Sigmoid colon (tissue), 7 donors: ENCODE measurements around the gene ABCA1. TPM values are rescaled to one million over a fixed set of nuclear protein-coding genes. Genes with fewer than 3 reads are reported as not detected.
A peak's percentile ranks its signal among the peaks of the same experiment; 100 is the strongest.

Experiments used
- DNase-seq: peaks from one replicate; pipeline ENCODE4 v3.0.0-alpha.2; 2019
- H3K27ac ChIP-seq, 4 donors: fragments of 200-600 bp; sonication (generic); one replicate each; pipeline ENCODE4 v1.5.1; 2016 to 2019; ENCODE audit warnings: mild to moderate bottlenecking in 1 of 4
- H3K27me3 ChIP-seq, 3 donors: fragments of 200-600 bp; sonication (generic); one replicate each; pipeline ENCODE4 v1.5.1; 2019; ENCODE audit warnings: mild to moderate bottlenecking in 1 of 3
- H3K36me3 ChIP-seq, 4 donors: fragments of 200-600 bp; sonication (generic); one replicate each; pipeline ENCODE4 v1.5.1; 2016 to 2019
- H3K4me1 ChIP-seq, 4 donors: fragments of 200-600 bp; sonication (generic); one replicate each; pipeline ENCODE4 v1.5.1; 2017 to 2019
- H3K4me3 ChIP-seq, 4 donors: fragments of 200-600 bp; sonication (generic); one replicate each; pipeline ENCODE4 v1.5.1; 2017 to 2019; ENCODE audit warnings: mild to moderate bottlenecking in 2 of 4, moderate library complexity in 1 of 4
- H3K9me3 ChIP-seq, 4 donors: fragments of 200-600 bp in 3 of 4; sonication (generic) in 3 of 4; one replicate each; pipeline versions ENCODE4 v1.5.1 to v1.6.1; 2013 to 2019
- EP300 ChIP-seq, 4 donors: sonication (generic); formaldehyde crosslinking; IDR thresholded peaks; one replicate each; pipeline ENCODE4 v1.6.1; 2017; ENCODE audit warnings: antibody characterized with exemption in 4 of 4
- POLR2A ChIP-seq, 2 donors: fragments of 450-650 bp; IDR thresholded peaks; one replicate each; pipeline ENCODE4 v1.6.1; 2016; ENCODE audit warnings: antibody characterized with exemption in 2 of 2, mild to moderate bottlenecking in 2 of 2, moderate library complexity in 2 of 2
- POLR2AphosphoS5 ChIP-seq, 4 donors: sonication (generic); formaldehyde crosslinking; IDR thresholded peaks; one replicate each; pipeline ENCODE4 v1.6.1; 2017; ENCODE audit warnings: antibody characterized with exemption in 4 of 4
- WGBS, 2 donors: extraction: QIAGEN DNeasy Blood & Tissue Kit; methylation state at CpG; one replicate each; pipeline ENCODE4 v1.1.7; 2013; 5-methylcytosine and 5-hydroxymethylcytosine counted together
- intact Hi-C: fragments of 100-400 bp; cut with DNase I; formaldehyde crosslinking; loops from one replicate; pipeline ENCODE4 v1.15.1; 2023
- polyA plus RNA-seq, 3 donors: library from polyadenylated mRNA; stranded (reverse); fragments of 200-250 nt; gene quantifications; one replicate each; pipeline ENCODE4 v1.2.3, GENCODE V29; 2013
- total RNA-seq, 4 donors: library from RNA; depleted of rRNA; stranded (reverse); fragments of >200 nt; gene quantifications; one replicate each; pipeline ENCODE4 v1.1.0, GENCODE V29; 2016
- TF ChIP-seq, protein P1 (sequence below), 4 experiments: fragments of 450-650 bp in 3 of 4; fragments of 200-600 bp in 1 of 4; IDR thresholded peaks; one replicate each; pipeline ENCODE4 v1.5.1; 2016 to 2019; ENCODE audit warnings: antibody characterized with exemption in 4 of 4, mild to moderate bottlenecking in 3 of 4, moderate library complexity in 2 of 4
- donor health status: healthy with polysubstance abuse.
- donor health status: Bipolar disorder and iron deficiency.
- donor health status: healthy.

The ABCA1 gene
- total and polyA plus RNA-seq, 7 donors: 2.4 to 110 (median 76.7) TPM

- WGBS, 2 donors: 94% methylated on average over 4 of the region's 4 CpGs
- DNase-seq: no peak
- Histone ChIP-seq H3K9me3 (no peaks in the 10 kb centered on the region), H3K4me1 (peaks cover 0 to 82% (median 79%) of the 10 kb centered on the region in 4 donors), H3K27ac (peak overlapping the region in 2 of 4 donors; percentile 12 to 33), H3K4me3 (no peak overlapping the region), H3K27me3 (no peaks in the 10 kb centered on the region), H3K36me3 (peaks cover 18 to 47% (median 31%) of the 10 kb centered on the region in 4 donors)
- intact Hi-C loops: no loop called here
- TF ChIP-seq, protein P1, sequence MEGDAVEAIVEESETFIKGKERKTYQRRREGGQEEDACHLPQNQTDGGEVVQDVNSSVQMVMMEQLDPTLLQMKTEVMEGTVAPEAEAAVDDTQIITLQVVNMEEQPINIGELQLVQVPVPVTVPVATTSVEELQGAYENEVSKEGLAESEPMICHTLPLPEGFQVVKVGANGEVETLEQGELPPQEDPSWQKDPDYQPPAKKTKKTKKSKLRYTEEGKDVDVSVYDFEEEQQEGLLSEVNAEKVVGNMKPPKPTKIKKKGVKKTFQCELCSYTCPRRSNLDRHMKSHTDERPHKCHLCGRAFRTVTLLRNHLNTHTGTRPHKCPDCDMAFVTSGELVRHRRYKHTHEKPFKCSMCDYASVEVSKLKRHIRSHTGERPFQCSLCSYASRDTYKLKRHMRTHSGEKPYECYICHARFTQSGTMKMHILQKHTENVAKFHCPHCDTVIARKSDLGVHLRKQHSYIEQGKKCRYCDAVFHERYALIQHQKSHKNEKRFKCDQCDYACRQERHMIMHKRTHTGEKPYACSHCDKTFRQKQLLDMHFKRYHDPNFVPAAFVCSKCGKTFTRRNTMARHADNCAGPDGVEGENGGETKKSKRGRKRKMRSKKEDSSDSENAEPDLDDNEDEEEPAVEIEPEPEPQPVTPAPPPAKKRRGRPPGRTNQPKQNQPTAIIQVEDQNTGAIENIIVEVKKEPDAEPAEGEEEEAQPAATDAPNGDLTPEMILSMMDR (IDR thresholded peaks at IDR 0.05): no peak
- TF ChIP-seq POLR2AphosphoS5 (IDR thresholded peaks at IDR 0.05) (no peak), EP300 (IDR thresholded peaks at IDR 0.05) (no peak), POLR2A (IDR thresholded peaks at IDR 0.05) (no peak)
Observed at GRCh38 chr9:104875897-104876296, 52.1 kb downstream of the ABCA1 start.

DNA sequence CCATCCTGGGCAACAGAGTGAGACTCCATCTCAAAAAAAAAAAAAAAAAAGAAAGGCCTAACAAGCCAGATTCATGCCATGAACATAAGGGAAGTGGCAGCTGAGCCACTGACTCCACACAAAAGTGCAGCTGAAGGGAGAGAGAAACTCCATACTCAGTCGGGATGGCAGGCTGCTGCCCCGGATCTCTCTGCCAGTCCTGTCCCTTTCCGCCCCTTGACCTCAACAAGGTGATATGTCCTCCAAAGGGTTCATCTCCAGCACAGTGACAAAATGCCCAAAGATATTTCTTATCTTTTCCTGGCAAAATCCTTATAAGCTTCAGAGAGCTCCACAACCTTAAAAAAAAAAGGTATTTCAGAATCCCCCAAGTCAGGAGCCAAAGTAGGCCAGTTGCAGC lies 52.6 kb downstream of the ABCA1 start:
- no peak overlapping the region for H3K4me3 ChIP-seq
- intact Hi-C loops: no loop called here
- no peaks in the 10 kb centered on the region for H3K9me3 ChIP-seq
- DNase-seq: no peak
- H3K27ac ChIP-seq: peak overlapping the region in 2 of 4 donors; percentile 12 to 33
- 95 to 96% methylated on average over 3 of the region's 3 CpGs for WGBS, 2 donors
- peaks cover 15 to 41% (median 28%) of the 10 kb centered on the region in 4 donors for H3K36me3 ChIP-seq
- peaks cover 0 to 83% (median 80%) of the 10 kb centered on the region in 4 donors for H3K4me1 ChIP-seq
- no peaks in the 10 kb centered on the region for H3K27me3 ChIP-seq
- TF ChIP-seq POLR2A (IDR thresholded peaks at IDR 0.05): no peak
- no peak for TF ChIP-seq POLR2AphosphoS5 (IDR thresholded peaks at IDR 0.05)
- TF ChIP-seq EP300 (IDR thresholded peaks at IDR 0.05): no peak
- TF ChIP-seq, protein P1 (IDR thresholded peaks at IDR 0.05): no peak

GRCh38 chr9:104873489-104873850 lies 54.5 kb downstream of the ABCA1 start:
- Histone ChIP-seq H3K27ac (peak overlapping the region; percentile 65 to 85 (median 80)), H3K4me1 (peaks cover 0 to 83% (median 81%) of the 10 kb centered on the region in 4 donors), H3K27me3 (no peaks in the 10 kb centered on the region), H3K36me3 (peaks cover 8 to 31% (median 25%) of the 10 kb centered on the region in 4 donors), H3K4me3 (no peak overlapping the region), H3K9me3 (no peaks in the 10 kb centered on the region)
- 67 to 82% methylated on average over 3 of the region's 3 CpGs for WGBS, 2 donors
- no peak for DNase-seq
- intact Hi-C loops: loop anchor here (5.0 kb wide), 1 partner anchor 189 kb away; no protein-coding TSS in a partner anchor
- TF ChIP-seq EP300 (IDR thresholded peaks at IDR 0.05) (no peak), POLR2AphosphoS5 (IDR thresholded peaks at IDR 0.05) (no peak), POLR2A (IDR thresholded peaks at IDR 0.05) (no peak)
- TF ChIP-seq, protein P1 (IDR thresholded peaks at IDR 0.05): no peak

GRCh38 chr9:104872656-104873488 lies 55.1 kb downstream of the ABCA1 start:
- Histone ChIP-seq H3K27ac (peak overlapping the region; percentile 65 to 85 (median 80)), H3K4me1 (peaks cover 0 to 87% (median 81%) of the 10 kb centered on the region in 4 donors), H3K27me3 (no peaks in the 10 kb centered on the region), H3K36me3 (peaks cover 2 to 36% (median 25%) of the 10 kb centered on the region in 4 donors), H3K4me3 (no peak overlapping the region), H3K9me3 (no peaks in the 10 kb centered on the region)
- peak in 2 of 4 donors; percentile 68 to 77 for TF ChIP-seq EP300 (IDR thresholded peaks at IDR 0.05)
- no peak for TF ChIP-seq POLR2A (IDR thresholded peaks at IDR 0.05)
- peak; percentile 12 to 76 (median 72) for TF ChIP-seq POLR2AphosphoS5 (IDR thresholded peaks at IDR 0.05)
- TF ChIP-seq, protein P1 (IDR thresholded peaks at IDR 0.05): no peak
- WGBS, 2 donors: 76 to 83% methylated on average over 6 of the region's 6 CpGs
- peak; percentile 85 for DNase-seq
- intact Hi-C loops: loop anchor here (5.0 kb wide), 1 partner anchor 189 kb away; no protein-coding TSS in a partner anchor
